RWPE2 (cell line): Measurements from ENCODE around the gene PITPNB.
A peak's percentile ranks its signal among the peaks of the same experiment; 100 is the strongest.

Experiments
- ATAC-seq: fragments of 200-7000 bp; cut with Tn5 transposase; 3 replicates; pipeline ENCODE4 v1.9.1; 2021; ENCODE audit warnings: low read depth
- DNase-seq: peaks from one replicate; pipeline ENCODE4 v3.0.0-alpha.2; 2020; ENCODE audit warnings: low spot score
- H3K27ac ChIP-seq: fragments of 450-650 bp; 2 replicates; pipeline ENCODE4 v1.5.1; 2017; ENCODE audit warnings: mild to moderate bottlenecking; ENCODE audit not compliant: poor library complexity, severe bottlenecking
- H3K27me3 ChIP-seq: fragments of 250-450 bp; sonication (Bioruptor Pico); 2 replicates; pipeline ENCODE4 v1.5.1; 2021; ENCODE audit warnings: mild to moderate bottlenecking, moderate library complexity; ENCODE audit not compliant: insufficient read depth, poor library complexity, severe bottlenecking
- H3K36me3 ChIP-seq: fragments of 250-450 bp; sonication (Bioruptor Pico); 2 replicates; pipeline ENCODE4 v1.5.1; 2020; ENCODE audit warnings: low read depth, mild to moderate bottlenecking, moderate library complexity
- H3K4me1 ChIP-seq: fragments of 250-450 bp; sonication (Bioruptor Pico); 2 replicates; pipeline ENCODE4 v1.5.1; 2021; ENCODE audit warnings: mild to moderate bottlenecking, moderate library complexity; ENCODE audit not compliant: insufficient read depth, poor library complexity, severe bottlenecking
- H3K4me3 ChIP-seq: fragments of 250-450 bp; sonication (Bioruptor Pico); 2 replicates; pipeline ENCODE4 v1.5.1; 2021; ENCODE audit warnings: mild to moderate bottlenecking, moderate library complexity; ENCODE audit not compliant: severe bottlenecking
- H3K9me3 ChIP-seq: fragments of 250-450 bp; sonication (Bioruptor Pico); 2 replicates; pipeline ENCODE4 v1.5.1; 2021; ENCODE audit warnings: mild to moderate bottlenecking, moderate library complexity; ENCODE audit not compliant: severe bottlenecking
- TF ChIP-seq, protein P1 (sequence below): fragments of 450-650 bp; IDR thresholded peaks from one replicate; pipeline ENCODE4 v1.5.1; 2017; ENCODE audit warnings: mild to moderate bottlenecking, moderate library complexity; ENCODE audit not compliant: poor library complexity, severe bottlenecking

Gene PITPNB

DNA sequence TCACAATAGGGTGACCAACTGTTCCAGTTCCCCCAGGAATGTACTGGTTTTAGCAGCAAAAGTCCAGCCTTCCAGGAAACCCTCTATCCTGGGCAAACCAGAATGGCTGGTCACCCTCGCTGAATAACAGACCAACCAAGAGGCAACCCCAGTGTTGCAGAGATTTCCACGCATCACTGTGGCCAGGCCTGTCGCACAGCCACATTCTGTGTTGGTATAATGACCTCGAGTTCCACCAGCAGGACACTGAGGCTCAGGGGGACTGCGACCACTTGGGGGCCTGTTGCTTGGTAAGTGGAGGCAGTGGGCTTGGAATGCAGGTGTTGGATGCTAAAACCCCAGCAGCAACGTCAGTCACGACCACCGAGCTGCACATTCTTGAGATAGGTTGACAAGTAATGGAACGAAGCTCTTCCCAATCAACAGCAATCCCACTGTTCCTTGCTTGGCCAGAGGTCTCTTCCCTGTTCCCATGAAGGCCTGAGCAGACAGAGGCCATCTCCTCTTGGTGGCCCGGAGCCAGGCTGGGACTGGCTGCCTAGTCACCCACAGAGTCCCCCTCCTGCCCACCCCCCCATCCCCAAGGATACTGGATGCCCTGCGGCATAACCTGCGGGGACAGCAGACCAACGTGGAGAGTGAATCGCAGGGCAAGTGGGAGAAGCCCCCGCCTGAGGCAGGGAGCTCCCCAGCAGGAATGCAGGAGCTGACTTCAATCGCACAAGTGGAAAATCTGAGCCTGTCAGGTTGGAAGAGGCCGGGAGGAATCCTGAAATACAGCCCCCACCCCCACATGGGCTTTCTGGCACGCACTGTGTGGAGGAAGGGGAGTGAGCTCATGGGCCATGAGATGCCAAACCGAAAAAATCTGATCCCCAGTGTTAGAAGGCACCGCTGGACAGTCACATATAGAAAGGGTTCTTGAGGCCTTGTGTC is 74.1 kb downstream of the PITPNB start:
- TF ChIP-seq, protein P1, sequence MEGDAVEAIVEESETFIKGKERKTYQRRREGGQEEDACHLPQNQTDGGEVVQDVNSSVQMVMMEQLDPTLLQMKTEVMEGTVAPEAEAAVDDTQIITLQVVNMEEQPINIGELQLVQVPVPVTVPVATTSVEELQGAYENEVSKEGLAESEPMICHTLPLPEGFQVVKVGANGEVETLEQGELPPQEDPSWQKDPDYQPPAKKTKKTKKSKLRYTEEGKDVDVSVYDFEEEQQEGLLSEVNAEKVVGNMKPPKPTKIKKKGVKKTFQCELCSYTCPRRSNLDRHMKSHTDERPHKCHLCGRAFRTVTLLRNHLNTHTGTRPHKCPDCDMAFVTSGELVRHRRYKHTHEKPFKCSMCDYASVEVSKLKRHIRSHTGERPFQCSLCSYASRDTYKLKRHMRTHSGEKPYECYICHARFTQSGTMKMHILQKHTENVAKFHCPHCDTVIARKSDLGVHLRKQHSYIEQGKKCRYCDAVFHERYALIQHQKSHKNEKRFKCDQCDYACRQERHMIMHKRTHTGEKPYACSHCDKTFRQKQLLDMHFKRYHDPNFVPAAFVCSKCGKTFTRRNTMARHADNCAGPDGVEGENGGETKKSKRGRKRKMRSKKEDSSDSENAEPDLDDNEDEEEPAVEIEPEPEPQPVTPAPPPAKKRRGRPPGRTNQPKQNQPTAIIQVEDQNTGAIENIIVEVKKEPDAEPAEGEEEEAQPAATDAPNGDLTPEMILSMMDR: no peak
- Histone ChIP-seq H3K9me3 (no peaks in the 10 kb centered on the region), H3K27me3 (no peaks in the 10 kb centered on the region), H3K4me1 (no peaks in the 10 kb centered on the region), H3K36me3 (peaks cover 4% of the 10 kb centered on the region; the same call in 1 of the 2 replicates), H3K27ac (no peak overlapping the region), H3K4me3 (no peak overlapping the region)
- DNase-seq (no peak), ATAC-seq (no peak)

DNA sequence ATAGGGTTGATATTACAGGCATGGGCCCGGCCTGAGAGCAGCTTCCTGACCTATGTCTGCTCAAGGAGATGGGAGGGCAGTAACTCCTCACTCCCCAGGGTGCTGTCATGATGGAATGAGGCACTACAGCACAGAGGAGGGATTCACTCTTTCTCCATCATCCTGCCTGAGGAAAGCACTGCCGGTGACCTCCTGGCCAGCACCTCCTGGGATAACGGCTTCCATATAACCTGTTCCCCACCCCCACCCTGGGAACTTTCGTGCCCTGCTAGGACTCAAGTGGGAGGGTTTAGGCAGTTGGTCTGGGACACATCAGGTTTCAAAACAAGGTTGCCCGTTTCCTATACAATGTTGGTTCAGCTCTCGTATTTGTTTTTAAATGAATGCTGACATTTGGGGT is 74.8 kb downstream of the PITPNB start:
- no peak for DNase-seq
- Histone ChIP-seq H3K27me3 (no peaks in the 10 kb centered on the region), H3K36me3 (no peaks in the 10 kb centered on the region), H3K4me3 (no peak overlapping the region), H3K4me1 (no peaks in the 10 kb centered on the region), H3K27ac (no peak overlapping the region), H3K9me3 (no peaks in the 10 kb centered on the region)
- ATAC-seq: no peak
- TF ChIP-seq, protein P1: no peak

DNA sequence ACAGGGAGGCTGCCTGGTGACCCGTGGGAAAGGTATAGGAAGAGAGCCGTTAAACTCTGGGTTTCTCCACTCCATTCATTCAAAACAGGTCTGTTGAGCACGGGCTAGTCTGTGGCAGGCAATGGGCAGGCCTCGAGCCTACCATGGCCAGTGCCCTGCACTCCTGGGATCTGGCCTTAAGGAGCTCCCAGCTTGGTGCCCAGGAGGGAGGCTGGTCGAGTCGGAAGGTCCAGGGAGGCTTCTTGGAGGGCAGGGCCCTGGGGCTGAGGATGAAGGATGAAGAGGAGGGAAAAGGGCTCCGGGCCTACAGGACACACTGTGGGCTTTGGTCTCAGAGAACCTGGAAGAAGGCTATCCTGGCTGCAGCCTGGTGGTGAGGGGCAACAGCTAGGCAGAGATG is 75.6 kb downstream of the PITPNB start:
- Histone ChIP-seq H3K36me3 (no peaks in the 10 kb centered on the region), H3K9me3 (no peaks in the 10 kb centered on the region), H3K4me1 (no peaks in the 10 kb centered on the region), H3K27ac (no peak overlapping the region), H3K27me3 (no peaks in the 10 kb centered on the region), H3K4me3 (no peak overlapping the region)
- DNase-seq: no peak
- TF ChIP-seq, protein P1: no peak
- peak; percentile 17; the same call in 1 of the 3 replicates for ATAC-seq

DNA sequence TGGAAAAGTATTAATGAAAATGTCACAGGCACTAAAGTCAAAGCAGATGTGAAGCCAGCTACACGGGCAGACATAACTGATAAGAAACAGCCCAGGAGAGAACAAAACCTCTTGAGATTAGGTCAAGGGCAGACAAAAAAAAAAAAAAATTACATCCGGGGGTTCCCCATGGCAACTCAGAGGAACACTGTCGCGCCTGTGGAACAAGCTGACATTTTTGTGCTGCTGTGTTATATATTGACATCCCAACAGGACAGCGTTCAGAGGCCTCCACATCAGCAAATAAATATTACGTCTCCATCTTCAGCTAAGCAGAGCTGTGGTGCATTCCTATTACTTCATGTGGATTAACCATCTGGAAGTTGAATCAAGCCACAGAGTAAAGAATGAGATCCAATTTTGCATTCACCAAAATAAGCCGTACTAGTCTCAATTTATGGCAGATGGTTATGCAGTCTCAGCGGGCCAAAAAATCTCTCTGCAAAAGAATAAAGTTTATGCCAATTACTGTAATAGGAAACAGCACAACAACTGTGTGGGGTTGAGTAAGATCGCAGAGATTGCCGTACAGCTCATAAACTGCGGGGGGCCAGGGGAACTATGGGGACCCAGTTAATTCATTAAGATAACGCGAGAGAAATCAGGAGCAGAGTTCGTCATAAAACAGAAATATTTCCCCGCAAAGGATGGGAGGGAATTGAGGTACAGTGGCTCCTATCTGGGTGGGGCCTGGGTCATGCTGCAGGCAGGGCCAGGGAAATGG is 76.2 kb downstream of the PITPNB start:
- TF ChIP-seq, protein P1: no peak
- Histone ChIP-seq H3K4me3 (no peak overlapping the region), H3K4me1 (no peaks in the 10 kb centered on the region), H3K36me3 (no peaks in the 10 kb centered on the region), H3K9me3 (no peaks in the 10 kb centered on the region), H3K27me3 (no peaks in the 10 kb centered on the region), H3K27ac (no peak overlapping the region)
- ATAC-seq: no peak
- DNase-seq: no peak
